Measurements from ENCODE around the gene FKRP.
"Not testable (repeated sequence)": the region's sequence is repeated elsewhere in the genome, so short reads cannot be mapped to it uniquely, and the experiment has no call there.

FKRP gene

DNA sequence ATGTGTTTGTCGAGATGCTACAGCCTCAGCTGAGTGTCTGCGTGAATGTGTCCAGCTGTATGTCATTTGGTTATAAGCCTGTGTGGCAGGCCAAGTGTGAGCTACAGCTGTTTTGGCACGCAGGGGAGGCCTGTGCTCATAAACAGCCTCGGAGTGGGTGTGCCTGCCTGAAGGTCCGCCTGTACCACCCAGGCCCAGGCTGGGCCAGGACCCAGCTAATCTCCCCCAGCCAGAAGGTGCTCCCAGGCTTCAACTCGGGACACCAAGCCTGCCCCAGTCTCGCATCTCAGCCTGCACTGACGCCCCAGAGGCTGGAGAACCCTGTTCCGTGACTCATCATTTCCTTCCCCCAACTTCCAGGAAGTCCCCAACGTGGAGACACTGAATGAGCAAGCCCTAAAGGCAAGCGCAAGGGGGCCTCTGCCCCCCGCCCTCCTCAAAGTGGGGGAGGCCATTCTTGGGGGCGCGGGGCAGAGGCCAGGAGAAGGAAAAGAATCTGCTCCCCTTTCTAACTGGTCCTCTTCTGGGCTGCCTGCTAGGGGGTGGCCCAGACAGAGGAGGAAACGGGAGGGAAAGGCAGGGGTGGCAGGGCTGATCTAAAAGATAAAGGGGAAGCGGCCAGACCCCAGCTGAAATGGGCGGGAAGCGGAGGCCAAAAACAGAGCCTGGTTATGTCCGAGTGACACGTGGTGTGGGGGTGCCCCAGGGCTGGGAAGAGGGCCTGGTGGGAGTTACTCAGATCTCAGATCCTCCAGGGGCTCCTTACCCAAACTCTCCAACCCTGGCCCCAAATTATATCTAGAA, 40.6 kb downstream of the FKRP start:
- DNase-seq (ENCODE audit: low spot score), result peak; percentile 84

DNA sequence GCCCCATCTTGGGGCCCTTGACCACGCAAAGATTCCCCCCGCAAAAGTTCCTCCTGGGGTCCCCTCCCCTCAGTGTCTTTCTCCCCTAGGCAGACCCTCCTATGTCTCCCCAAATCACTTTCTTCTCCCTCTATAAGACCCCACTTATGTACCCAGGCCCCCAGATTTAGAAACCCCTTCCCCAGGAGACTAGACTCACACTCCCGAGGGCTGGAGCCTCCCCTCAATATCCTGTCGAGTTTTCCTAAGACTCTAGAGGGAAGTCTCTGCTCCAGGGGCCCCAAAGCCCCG, 41.1 kb downstream of the FKRP start:
- DNase-seq (ENCODE audit: low spot score), result no peak

DNA sequence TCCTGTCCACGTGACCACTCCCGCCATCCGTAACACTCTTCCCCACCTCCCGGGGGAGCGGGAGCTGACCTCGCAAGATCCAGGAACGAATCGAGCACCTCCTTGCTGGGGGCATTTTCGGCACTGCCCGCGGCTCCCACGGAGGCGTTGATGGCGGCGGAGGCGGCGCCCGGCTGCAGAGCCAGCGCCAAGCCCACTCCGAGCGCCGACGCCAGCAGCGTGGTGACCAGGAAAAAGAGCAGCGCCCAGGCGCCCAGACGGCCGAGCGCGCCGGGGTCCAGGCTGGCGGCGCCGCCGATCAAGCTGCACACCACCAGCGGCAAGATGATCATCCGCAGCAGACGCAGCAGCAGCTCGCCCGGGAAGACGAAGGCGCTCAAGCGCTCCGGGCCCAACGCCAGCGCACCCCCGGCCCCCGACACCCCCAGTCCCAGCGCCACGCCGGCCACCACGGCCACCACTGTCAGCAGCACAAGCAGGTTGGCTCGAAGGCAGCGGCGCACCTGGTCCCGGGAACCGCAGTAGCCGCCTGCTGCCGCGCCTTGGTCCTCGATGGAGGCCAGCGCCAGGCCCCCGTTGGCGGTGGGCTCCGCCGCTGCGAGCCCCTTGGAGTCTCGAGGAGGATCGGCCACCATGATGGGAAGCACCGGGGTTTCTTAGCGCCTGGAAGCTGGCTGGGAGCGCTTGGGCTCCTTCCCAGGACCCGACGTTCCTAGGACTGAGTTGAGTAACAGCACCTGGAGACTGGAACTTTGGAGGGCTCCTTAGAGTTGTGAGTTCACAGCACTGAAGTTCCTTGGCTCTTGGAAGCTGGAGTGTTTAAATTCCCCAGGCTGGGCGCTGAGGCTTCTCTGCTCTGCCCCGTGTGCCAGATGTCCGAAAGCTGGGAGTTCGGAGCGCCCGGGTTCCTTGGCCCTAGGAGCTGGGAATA, 41.7 kb downstream of the FKRP start:
- peak; percentile 81 for DNase-seq (ENCODE audit: low spot score)

DNA sequence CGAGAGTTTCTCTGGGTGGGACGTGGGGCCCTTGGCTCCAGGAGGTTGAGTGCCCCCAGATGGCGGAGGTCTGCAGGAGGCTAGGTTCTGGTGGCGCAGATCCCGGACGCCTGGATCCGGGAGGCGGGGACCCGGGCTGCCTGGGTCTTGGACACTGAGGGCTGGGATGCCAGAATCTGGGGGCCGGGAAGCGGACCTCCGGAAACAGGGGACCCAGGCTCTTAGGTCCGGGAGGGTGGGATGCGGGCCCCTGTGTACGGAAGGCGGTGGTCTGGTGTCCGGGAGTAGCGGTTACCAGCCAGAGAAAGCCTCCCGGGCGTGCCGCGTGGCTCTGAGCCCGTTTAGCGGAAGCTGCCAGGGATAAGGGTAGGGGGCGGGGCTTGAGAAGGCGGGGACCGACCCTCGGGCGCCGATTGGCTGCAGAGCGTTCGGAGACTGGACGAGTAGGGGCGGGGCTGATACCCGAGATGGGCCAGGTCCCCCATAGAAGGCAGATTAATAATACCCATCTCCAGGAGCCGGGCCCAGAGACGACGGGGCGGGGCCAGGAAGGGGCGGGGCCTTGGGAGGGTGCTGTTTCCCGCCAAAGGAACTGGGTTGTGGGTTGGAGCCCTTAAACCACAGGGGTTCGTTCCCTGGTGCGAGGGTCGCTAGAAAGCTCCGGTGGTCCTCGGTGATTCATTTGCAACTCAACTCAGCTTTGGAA, 42.6 kb downstream of the FKRP start, which contains the start of gene SLC1A5:
Gene SLC1A5, minus strand, starts transcription at position 333 of the 706 bp plus-strand sequence. CDS start 629 bp downstream, outside the sequence.
- peak; percentile 99 for DNase-seq (ENCODE audit: low spot score)

DNA sequence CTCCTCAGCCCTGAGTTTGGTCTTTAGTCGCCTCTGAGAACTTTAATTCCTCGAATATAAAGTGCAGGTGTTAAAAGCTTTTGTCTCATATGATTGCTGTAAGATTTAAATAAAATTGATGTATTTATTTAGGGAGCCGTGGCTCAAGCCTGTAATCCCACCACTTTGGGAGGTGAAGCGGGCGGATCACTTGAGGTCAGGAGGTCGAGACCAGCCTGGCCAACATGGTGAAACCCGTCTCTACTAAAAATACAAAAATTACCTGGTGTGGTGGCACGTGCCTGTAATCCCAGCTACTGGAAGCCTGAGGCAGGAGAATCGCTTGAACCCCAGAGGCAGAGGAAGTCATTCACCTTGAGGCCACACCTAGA, 43.1 kb downstream of the FKRP start:
- no peak for DNase-seq (ENCODE audit: low spot score)

DNA sequence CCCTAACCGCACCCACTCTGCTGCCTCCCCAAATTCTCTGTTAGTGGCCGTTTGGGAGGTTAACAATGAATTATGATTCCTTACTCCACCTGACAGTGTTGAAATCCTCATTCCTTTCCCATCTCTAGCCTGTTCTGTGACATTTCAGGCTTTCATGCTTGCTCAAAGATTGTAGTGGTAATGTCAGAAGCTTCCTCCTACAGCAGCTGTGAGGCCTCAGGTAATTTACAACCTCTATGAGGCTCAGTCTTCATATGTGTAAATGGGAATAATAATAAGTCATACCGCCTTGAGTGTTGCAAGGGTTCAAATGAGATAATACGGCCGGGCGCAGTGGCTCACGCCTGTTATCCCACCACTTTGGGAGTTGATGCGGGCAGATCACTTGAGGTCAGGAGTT, 43.5 kb downstream of the FKRP start:
- DNase-seq (ENCODE audit: low spot score), result no peak

DNA sequence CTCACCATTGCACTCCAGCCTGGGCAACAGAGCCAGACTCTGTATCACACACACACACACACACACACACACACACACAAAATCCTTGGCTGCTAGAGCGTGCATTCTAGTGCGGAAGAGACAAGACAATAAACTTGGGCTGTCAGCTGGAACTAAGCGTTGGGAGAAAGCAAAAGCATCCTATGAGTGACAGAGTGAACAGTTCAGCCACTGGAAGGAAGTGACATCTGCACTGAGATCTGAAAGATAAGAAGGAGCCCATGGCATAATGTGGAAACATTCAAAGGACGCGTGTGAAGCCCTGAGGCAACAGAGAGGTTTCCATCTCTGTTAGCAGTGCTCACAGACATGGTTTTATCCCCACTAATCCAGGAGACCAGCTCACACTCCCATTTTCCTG, 46.1 kb downstream of the FKRP start:
- DNase-seq (ENCODE audit: low spot score), result no peak

DNA sequence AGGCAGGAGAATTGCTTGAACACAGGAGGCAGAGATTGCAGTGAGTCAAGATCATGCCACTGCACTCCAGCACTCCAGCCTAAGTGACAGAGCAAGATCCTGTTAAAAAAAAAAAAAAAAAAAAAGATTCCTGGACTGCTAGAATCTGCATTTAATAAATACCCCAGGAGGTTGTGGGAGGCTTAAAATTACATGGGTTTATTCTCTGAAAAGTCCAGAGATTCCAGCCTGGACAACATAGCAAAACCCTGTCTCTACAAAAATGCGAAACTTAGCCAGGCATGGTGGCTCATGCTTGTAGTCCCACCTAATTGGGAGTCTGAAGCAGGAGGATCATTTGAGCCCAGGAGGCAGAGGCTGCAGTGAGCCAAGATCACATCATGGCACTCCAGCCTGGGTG, 52.0 kb downstream of the FKRP start:
- DNase-seq (ENCODE audit: low spot score), result no peak

DNA sequence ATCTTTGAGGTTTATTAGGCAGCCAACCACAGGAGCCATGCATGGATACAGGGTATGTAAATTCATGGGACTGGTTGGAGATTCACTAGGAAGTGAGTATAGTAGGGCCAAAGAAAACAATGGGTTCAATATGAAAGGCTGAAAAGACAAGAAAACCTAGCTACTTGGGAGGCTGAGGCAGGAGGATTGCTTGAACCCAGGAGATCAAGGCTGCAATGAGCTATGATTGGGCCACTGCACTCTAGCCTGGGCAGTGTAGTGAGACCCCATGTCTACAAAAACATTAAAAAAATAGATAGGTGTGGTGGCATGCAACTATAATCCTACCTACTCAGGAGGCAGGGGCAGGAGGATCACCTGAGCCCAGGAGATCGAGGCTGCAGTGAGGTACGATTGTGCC, 52.9 kb downstream of the FKRP start:
- DNase-seq (ENCODE audit: low spot score), result no peak

DNA sequence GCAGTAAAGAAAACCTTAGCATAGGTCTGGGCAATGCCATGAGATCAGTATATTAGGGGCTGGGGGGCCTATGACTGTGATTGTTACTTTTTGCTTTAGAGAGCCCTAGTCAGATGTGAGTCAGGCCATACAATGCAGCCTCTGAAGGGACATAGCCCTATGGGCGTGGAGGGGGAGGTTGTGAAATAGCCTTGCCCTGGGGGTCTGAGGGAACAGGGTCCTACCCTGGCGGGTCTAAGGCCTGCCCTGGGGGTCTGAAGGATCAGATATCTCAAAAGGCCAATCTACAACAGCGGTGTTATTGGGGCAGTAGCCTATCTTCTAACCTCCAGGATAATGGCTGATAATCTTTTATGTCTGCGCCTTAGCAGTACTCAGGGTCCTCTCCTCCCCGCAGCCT, 56.3 kb downstream of the FKRP start:
- no peak for DNase-seq (ENCODE audit: low spot score)

DNA sequence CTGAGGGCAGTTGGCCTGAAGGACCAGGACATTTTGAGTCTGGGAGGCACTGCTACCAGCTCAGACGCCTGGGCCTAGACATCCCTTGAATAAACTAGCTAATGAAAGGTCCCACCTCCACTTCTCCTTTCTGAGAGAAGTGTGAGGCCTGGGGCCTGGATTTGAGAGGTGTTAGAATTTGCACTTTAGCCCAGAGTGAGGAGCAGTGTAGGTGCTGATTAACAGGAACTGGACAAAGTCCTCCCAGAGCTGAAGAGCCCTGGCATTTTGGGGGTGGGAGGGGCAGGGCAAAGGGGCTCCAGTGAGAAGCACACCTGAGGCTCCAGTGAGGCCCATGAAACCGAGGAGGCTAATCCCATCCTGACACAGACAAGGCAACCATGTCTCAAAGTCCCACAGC, 57.7 kb downstream of the FKRP start:
- no peak for DNase-seq (ENCODE audit: low spot score)

DNA sequence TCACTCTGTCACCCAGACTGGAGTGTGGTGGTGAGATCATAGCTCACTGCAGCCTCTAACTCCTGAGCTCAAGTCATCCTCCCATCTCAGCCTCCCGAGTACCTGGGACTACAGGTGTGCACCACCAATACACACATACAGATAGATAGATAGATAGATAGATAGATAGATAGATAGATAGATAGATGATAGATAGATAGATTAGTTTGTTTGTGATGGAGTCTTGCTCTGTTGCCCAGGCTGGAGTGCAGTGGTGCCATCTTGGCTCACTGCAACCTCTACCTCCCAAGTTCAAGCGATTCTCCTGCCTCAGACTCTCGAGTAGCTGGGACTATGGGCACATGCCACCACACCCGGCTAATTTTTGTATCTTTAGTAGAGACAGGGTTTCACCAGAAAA, 58.6 kb downstream of the FKRP start:
- not testable (repeated sequence) for DNase-seq (ENCODE audit: low spot score)

DNA sequence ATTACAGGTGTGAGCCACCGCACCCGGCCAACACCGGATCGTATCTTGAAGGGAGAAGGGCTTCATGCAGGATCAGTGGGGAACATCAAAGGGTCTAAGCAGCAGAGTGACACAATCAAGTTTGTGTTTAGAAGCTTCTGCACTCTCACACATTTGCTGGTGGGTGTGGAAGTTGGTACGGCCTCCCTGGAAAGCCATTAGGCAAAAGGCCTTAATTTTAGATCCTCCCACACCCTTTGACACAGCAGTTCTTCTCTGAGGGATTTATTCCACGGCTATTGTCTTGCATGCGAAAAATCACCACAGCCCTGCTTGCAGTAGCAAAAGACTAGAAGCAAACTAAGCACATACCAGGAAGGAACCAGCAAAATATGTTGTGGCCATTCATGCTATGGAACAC, 60.8 kb downstream of the FKRP start:
- DNase-seq (ENCODE audit: low spot score), result no peak

Data from GM03348 (cell line).